B cell (primary cell): ENCODE data around the gene AHDC1.

Source experiments
- EZH2 ChIP-seq: IDR thresholded peaks from 2 replicates; pipeline ENCODE4 v1.6.1; 2012; ENCODE audit warnings: borderline replicate concordance, low read depth, mild to moderate bottlenecking, moderate library complexity, low read length; ENCODE audit not compliant: insufficient read depth, poor library complexity, severe bottlenecking
- TF ChIP-seq, protein P1 (sequence below): fragments of 200-600 bp; IDR thresholded peaks from one replicate; pipeline ENCODE4 v1.8.0; 2022; ENCODE audit warnings: antibody characterized with exemption, mild to moderate bottlenecking

- TF ChIP-seq, protein P1, sequence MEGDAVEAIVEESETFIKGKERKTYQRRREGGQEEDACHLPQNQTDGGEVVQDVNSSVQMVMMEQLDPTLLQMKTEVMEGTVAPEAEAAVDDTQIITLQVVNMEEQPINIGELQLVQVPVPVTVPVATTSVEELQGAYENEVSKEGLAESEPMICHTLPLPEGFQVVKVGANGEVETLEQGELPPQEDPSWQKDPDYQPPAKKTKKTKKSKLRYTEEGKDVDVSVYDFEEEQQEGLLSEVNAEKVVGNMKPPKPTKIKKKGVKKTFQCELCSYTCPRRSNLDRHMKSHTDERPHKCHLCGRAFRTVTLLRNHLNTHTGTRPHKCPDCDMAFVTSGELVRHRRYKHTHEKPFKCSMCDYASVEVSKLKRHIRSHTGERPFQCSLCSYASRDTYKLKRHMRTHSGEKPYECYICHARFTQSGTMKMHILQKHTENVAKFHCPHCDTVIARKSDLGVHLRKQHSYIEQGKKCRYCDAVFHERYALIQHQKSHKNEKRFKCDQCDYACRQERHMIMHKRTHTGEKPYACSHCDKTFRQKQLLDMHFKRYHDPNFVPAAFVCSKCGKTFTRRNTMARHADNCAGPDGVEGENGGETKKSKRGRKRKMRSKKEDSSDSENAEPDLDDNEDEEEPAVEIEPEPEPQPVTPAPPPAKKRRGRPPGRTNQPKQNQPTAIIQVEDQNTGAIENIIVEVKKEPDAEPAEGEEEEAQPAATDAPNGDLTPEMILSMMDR = no peak
- TF ChIP-seq EZH2 = no peak
Observed at GRCh38 chr1:27513528-27513927, 90.4 kb downstream of the AHDC1 start.
